ENCODE data around the gene KCNMA1.

DNA sequence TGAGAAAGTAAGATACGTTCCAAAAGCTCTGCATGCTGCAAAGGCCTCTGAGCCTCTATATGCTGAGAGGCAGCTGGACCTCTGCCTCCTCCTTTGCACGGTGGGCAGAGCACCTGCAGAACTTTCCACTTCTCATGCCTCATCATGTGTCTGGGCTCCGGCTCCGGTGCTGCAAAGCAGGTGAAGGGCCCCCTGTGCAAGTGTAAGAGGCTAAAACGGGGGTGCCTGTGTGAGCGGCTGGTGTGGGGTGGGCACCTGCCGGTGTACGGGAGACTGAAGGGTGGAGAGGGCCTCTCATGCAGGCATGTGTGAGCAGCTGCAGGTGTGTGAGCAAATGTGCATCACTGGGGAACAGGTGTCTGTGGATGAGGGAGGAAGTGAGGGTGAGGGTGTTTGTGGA, 121.0 kb downstream of the KCNMA1 start:
- TF ChIP-seq ZNF561 (CRISPR knock-in tag; conservative IDR thresholded peaks at IDR 0.05) (no peak), ZNF41 (CRISPR knock-in tag; conservative IDR thresholded peaks at IDR 0.05) (no peak)
- TF ChIP-seq, protein P1, sequence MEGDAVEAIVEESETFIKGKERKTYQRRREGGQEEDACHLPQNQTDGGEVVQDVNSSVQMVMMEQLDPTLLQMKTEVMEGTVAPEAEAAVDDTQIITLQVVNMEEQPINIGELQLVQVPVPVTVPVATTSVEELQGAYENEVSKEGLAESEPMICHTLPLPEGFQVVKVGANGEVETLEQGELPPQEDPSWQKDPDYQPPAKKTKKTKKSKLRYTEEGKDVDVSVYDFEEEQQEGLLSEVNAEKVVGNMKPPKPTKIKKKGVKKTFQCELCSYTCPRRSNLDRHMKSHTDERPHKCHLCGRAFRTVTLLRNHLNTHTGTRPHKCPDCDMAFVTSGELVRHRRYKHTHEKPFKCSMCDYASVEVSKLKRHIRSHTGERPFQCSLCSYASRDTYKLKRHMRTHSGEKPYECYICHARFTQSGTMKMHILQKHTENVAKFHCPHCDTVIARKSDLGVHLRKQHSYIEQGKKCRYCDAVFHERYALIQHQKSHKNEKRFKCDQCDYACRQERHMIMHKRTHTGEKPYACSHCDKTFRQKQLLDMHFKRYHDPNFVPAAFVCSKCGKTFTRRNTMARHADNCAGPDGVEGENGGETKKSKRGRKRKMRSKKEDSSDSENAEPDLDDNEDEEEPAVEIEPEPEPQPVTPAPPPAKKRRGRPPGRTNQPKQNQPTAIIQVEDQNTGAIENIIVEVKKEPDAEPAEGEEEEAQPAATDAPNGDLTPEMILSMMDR (IDR thresholded peaks at IDR 0.05 in 2 of 3, conservative IDR thresholded peaks at IDR 0.05 in 1 of 3; ENCODE audit: insufficient read depth in 2 of 3, low read depth in 1 of 3, low read length in 3 of 3): no peak
